GM19238 (cell line): ENCODE measurements around the gene DEPP1.
"Not testable (repeated sequence)": the region's sequence is repeated elsewhere in the genome, so short reads cannot be mapped to it uniquely, and the experiment has no call there.

Experiments used
- DNase-seq: peaks from one replicate; pipeline ENCODE4 v3.0.0; 2011; ENCODE audit warnings: low spot score; ENCODE audit not compliant: insufficient read length

DEPP1 gene, protein sequence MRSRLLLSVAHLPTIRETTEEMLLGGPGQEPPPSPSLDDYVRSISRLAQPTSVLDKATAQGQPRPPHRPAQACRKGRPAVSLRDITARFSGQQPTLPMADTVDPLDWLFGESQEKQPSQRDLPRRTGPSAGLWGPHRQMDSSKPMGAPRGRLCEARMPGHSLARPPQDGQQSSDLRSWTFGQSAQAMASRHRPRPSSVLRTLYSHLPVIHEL

DNA sequence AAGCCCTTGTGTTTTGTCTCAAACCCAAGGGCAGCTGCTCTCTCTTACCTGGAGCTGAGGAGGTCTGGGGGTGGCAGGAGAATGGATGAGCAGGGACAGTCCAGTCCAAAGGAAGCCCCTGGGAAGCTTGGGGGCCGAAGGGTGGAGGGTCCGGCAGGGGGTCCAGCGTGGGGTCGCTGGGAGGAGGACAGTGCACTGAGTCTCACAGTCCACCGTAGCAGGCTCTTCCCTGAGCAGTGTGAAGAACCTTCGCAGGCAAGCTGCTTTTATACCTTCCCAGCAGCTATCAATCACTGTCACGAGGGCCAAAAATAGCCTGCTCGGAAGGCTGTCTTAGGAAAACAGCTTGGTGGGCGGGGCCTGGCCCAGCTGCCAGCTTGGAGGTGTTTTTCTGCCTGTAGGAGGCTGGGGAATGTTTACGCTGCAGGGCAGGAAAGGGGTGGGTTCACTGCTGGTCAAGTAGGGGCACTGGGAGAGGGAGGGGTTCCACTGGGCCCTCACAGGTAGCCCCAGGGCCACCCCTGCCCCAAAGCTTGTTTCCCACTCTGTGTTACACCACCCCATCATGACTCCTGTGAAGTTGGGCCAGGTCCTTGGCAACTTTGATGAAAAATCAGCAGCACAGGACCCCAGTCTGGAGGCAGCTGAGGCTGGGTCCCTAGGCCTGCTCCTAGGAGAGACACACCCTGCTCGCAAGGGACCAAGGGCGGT lies at the start of gene DEPP1:
Gene DEPP1 (minus strand): TSS at position 240 of the 711 bp plus-strand sequence. CDS start 779 bp downstream, outside the sequence.
- DNase-seq, result no peak

DNA sequence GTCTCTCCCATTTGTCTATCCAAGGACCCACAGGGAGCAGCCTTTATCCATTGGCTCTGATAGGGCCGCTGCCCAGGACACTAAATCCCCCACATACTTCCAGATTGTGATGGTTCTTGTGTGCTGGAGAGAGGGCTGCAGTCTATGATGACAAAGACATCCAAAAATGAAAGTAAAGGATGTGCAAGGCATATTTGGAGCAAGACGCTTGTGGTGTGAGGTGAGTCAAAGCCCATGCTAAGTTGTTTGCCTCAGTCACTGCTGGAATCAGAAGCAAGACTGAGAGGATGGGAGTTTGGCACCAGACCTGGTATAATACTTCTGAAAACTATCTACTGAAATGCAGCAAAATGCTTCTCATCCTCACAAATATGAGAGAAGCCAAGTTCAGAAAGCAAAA lies 44.8 kb upstream of the DEPP1 start:
- DNase-seq, result no peak

DNA sequence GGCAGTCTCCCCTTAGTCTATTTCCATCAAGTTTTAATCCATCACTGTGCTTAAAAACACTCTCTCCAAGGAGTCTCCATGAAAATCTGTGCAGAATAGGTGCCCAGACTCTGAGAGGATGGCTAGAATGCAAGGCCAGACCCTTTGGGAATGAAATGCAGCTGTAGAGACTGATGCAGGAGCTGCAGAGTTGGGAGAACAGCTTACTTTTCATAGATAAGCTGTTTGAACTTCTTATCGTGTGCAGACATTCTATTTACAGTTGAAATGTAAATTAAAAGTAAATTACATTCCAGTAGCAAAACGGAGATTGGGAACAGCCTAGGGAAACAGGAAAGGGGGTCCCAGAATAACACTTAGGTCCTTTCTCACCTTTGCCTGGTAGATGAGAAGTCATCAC lies 37.0 kb upstream of the DEPP1 start:
- DNase-seq, result no peak

DNA sequence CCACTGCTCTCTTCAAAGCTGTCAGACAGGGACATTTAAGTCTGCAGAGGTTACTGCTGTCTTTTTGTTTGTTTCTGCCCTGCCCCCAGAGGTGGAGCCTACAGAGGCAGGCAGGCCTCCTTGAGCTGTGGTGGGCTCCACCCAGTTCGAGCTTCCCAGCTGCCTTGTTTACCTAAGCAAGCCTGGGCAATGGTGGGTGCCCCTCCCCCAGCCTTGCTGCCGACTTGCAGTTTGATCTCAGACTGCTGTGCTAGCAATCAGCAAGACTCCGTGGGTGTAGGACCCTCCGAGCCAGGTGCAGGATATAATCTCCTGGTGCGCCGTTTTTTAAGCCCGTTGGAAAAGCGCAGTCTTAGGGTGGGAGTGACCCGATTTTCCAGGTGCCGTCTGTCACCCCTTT lies 35.9 kb upstream of the DEPP1 start:
- DNase-seq, result not testable (repeated sequence)

DNA sequence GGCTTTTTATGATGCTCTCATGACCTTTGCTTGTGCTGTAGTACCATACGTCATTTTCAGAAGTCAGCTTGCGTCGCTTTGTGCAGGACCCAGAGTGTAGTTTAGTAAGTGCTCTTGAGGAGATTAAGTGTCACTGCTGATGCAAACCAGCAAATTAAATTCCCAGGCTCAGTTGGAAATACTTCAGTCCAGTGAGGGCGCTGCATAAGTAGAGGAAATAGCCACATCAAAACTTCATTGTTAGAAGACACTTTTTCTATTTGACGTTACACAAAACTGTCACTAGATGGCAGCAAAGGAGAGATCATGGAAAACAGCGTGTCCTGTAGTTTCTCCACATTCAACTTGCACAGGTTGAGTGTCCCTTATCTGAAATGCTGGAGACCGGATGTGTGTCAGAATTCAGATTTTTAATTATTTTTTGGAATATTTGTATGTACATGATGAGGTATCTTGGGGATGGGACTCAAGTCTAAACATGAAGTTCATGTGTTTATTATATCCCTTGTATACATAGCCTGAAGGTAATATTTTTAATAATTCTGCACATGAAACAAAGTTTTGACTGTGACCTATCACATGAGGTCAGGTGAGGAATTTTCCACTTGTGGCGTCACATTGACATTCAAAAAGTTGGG lies 30.0 kb upstream of the DEPP1 start:
- no peak for DNase-seq

DNA sequence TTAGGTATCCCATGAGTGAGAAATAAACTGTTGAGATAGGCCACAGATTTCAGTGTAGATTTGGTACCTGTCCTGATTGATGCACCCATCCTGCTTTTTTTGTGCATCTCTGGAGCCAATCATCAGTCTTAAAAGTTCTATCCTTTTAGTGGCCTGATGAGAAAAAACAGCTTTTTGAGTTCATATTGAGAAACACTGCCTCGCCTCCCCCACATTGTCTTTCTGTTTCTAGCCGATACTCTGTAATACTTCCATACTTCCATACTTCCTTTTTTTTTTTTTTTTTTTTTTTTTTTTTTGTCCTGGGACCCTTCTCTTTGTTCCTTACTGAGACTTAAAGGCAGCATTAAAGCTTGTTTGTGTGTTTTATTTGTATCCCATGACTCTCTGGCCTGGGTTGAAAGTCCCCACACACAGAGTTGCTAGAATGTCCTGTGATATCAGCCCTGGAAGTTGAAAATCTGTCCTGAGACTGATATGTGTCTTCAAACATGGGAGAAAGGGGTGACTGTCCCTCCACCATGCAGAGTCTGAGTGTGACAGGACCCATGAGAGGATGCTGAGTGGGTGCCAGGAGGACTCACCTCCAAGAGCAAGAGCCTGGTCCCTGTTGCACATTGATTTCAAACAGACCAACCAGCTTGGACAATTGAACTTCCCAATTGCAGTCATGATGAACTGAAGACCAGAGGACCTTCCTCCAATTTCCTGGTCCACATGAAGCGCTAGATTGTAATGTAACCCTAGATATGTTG lies 27.8 kb upstream of the DEPP1 start:
- no peak for DNase-seq

DNA sequence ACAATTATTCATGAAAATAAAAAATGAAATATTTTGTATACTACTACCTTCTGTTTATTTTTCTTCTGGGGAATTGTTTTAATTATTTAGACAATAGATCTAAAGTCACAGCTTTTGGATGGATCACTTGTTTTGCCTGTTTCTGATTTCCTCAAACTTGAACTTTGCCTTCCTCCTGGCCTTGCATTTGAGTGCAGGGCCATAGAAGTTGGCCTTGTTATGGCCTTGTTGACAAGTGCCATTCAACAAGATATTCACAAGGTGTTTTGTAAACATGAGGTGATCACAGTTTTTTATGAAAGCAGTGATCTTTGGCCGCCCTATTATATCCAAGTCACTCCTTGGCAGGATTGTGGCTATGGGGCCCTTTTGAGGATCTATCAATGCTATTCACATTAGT lies 26.7 kb upstream of the DEPP1 start:
- no peak for DNase-seq

DNA sequence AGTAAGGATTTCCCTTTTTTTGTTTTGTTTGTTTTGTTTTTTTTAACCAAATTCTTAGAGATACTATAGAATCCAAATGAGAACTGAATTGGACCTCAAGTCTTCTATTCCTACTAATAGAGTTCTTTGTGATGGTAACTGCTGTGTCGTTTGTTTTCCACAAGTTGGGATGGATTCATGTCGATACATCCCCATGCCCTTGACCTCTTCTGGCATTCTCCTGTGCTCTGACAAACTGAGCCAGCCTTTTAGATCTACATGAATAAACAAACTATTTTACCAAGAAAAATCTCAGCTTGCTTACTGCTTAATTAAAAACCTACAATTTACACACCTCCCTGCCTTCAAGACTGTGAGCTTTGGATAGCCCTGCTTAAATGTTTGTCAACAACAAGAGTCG lies 26.1 kb upstream of the DEPP1 start:
- no peak for DNase-seq

DNA sequence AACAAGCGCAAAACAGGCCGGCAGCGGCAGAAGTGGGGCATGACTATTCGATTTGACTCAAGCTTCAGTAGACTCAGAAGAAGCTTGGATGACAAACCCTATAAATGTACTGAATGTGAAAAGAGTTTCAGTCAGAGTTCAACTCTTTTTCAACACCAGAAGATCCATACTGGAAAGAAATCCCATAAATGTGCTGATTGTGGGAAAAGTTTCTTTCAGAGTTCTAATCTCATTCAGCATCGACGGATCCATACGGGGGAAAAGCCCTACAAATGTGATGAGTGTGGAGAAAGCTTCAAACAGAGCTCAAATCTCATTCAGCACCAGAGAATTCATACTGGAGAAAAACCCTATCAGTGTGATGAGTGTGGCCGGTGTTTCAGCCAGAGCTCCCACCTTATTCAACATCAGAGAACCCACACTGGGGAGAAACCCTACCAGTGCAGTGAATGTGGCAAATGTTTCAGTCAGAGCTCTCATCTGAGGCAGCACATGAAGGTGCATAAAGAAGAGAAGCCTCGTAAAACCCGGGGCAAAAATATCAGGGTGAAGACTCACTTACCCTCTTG lies 24.9 kb upstream of the DEPP1 start:
- no peak for DNase-seq

DNA sequence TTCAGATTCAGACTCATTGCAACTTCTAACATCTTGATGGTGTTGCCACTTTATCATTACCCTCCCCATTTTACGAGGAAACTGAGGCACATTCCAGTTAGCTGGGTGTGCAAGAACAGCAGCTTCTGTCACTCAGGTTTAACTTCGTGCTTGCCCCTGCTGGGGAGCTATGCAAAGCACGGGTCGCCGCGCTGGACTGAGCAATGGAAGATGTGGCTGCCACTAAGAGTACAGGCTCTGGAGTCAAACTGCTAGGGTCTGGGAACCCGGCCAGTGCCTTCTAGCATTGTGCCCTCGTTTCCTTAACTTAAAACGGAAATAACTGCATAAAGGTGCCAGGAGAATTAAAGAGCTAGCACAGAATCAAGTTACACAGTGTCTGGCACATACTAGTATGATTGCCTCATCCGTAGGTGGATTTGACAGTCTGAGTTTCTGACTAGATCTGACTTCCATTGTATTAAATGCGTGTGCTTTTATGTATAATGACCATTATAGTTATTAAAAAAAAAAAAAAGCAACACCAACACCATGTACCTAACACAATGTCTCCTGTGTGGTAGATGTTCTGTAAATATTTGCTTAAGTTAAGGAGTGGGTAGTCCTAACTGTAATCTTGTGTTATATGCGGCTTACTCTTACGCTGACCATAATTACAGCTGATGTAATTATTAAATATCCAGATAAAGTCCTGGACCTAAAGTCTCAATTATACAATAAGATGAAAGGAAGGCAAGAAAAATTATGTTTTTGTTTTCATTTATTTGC lies 23.0 kb upstream of the DEPP1 start:
- peak; percentile 68 for DNase-seq

DNA sequence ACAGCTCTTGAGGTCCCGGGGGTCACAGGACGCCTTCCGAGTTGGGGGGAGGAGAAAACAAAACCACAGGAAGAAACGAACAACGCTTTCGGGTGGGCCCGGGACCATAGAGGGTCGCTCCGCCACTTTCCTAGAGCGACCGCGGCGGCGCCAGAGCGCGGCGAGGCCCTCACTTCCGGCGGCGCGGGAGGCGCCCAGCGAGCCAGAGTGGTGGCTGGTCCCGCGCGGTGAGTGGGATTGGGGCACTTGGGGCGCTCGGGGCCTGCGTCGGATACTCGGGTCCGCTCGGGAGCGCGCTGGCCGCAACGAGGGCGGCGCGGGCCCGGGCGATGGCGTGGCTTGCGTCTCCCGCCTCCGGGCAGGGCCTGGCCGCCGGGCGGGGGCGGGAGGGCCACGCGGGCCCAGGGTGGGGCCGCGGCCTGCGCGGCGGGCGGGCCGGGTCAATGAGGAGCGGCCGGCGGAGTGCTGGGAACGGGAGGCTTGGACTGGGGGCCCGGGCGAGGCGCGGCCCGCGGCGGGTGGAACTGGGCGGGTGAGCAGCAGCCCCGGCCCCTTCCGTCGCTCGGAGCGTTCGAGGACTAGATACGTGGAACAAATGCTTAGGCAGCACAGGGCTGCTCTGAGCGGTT lies 22.3 kb upstream of the DEPP1 start, which contains the start of gene ZNF22:
Gene ZNF22 (plus strand): TSS at position 172 of the 629 bp plus-strand sequence. CDS start 2,446 bp downstream, outside the sequence.
- peak; percentile 74 for DNase-seq

DNA sequence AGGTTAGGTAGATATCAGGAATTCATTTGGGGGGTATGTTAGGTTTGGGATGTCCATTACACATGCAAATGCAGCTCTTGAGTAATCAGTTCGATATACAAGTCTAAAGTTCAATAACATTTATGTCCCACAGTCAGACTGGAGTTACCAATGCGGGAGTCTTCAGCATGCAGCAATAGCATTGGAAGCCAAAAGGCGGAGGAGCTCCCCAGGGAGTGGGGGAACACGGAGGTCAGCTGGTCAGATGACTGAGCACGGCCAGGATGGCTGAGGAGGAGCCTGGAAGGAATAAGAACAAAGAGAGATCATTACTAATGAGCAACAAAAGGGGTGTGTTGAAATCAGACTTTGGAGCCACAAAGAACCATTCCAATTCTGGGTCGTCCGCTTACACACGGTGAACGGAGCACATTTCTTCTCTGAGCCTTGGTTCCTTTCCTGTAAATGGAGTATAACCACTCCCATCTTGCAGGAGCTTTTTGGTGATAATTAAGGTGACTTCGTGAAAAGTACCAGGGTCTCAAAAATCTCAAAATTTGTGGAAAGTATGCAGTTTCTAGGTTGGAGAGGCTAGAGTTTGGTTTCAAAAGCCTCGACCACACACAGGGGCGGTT lies 21.6 kb upstream of the DEPP1 start:
- DNase-seq, result no peak

DNA sequence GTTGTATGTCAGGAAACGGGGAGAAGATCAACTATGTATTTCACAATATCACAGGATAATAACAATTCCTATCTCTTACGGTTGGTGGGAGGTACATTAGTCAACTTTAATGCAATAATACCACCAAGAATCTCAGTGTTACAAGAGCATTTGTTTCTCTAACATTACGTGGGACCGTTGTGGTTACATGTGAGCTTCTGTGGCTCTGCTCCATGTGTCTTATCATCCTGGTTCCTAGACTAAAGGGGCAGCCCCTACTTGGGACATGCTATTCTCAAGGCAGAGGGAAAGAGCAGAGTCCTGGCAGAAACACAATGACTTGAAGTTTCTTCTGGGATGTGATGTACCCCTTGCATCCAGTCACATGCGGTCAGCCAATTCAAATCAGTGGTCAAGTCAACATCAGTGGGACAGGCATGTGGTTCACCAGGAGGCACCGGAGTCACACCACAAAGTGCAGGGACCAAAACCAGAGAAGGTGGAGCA lies 19.6 kb upstream of the DEPP1 start:
- DNase-seq, result no peak

DNA sequence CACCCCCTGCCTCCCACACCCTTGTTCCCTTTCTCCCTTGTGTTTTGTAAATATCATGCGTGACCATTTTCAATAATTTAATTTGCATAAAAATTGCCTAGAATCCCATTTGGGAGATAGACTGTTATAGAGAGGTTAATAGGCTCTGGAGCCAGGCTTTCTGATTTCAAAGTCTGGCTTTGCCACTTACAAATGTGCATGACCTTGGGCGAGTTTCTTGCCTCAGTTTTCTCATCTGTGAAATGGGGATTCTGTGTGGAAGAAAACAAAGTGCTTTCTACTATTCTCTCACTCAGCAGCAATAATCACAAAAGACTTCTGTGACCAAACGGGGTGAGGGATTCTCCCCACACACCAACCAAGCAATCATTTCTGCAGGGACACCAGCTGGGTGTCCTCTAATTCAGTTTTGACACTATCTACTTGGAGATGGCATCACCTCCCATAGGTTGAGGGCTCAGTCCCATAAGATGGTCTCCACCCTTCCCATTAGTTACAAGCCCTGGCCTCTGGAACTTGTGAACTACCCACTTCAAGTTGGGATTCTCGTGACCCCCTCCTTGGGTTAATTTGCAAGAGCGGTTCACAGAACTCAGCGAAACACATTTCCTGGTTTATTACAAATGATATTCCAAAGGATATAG lies 18.6 kb upstream of the DEPP1 start:
- no peak for DNase-seq

DNA sequence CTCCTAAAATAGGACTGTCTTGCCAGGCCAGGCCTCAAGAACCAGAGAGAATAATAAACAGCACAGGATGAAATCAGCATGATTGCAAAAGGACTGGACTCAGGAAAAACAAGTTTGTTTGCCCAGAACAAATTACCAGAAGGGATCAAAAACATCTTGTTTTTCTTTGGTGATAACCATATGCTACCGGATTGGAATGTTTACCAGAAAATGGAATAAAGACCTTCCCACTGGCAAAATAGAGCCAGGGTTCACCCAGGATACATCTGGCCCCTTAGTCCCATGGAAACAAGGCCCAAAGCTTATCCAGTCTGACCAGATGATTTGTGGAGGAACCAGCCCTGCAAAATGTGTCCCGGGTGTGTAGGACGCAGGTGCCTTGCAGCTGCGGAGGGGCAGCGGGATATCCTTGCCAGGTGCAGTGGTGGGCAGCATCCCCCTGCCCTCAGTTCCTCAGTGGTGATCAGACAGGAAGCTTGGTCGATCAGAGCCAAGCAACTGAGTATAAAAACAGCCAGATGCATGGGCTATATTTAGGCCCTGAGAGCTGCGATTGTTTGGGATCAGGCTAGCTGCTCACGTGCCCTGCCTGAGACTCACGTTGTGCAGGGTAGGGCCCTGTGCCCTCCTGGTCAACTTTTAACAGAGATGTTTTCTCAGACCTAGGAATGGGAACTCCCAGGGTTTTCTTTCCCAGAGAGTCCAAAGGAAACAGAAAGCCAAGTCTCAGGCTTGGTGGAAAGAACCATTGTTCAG lies 17.5 kb upstream of the DEPP1 start:
- DNase-seq, result no peak

DNA sequence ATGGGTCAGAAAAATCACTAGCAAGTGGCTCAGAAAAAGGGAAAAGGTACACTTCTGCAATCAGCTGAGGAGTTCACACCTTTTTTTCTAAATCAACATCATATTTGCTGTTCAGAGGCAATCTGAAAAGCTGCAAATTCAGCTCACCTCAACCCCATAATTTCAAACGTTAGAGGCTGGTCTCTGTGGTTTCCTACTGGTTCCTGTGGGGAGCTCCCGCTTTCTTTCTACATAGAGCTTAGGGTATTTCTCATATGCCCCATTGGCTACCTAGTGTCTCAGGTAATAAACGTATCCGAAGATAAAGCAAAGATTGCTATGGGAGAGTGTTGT lies 16.9 kb upstream of the DEPP1 start:
- no peak for DNase-seq

DNA sequence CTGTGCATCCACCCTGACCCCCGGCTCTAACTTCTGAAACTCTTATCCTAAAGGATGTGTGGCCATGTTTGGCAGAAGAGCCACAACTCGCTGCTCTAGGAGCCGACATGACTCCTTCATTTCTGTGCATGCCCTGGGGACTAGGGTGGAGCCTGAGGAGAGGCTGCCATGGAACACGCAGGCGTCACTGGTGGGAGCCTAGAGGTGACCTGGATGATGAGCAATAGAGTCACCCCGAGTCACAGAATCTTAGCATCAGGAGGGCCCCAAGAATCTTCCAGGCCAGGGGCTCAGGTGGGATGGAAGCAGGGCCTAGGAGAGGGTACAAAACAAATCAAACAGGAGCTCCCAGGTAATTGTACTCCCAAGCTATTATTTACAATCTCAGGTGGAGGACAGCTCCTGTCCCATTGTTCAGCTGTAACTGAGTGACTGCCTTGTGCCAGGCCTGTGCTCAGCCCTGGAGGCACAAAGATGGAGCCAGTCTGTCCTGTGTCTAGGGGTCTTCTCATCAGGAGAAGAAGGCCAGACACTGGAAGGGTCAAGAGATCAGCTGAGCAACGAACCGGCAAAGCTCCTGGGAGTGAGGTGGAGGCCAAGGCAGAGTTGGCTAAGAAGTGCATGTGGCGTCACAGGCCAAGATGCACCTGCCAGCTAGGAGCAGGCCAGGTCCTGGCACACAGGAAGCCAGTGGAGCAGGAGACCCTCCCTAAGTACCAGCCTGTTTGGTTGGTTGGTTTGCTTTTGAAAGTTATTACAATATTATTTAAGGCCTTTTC lies 16.3 kb upstream of the DEPP1 start:
- no peak for DNase-seq
